ENCODE data around the gene COA3.

The COA3 gene

DNA sequence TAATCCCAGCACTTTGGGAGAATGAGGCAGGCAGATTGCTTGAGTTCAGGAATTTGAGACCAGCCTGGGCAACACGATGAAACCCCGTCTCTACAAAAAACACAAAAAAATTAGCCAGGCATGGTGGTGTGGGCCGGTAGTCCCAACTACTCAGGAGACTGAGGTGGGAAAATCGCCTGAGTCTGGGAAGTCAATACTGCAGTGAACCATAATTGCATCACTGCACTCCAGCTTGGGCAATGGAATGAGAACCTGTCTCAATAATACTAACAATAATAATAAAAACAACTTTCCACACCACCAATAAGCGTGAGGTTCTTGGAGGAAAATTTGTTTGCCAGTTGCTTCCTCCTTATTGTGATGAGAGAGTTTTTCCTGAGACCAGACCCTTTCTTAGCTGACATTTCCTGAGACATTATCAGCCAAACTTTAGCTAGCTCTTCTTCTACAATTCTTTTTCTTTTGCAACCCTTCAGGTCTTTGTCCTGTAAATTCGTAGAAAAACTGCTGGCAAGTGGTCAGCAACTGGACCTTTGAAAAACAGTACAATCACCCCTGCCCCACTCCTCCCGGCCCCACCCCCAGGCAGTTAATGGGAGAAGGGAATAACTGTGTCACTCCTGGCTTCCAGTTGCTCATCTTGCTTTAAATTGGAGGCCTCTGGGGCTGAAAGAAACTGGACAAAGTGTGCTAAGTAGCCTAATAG, 50.1 kb downstream of the COA3 start:
- no peaks in the 10 kb centered on the region for H3K36me3 ChIP-seq (ENCODE audit: insufficient read depth, low read length)
- peaks cover 10% of the 10 kb centered on the region for H3K4me1 ChIP-seq (ENCODE audit: control insufficient read depth, insufficient read depth, low read length, unreplicated experiment)
- no peak overlapping the region for H3K4me3 ChIP-seq (ENCODE audit: low read depth, low read length)
- no peak overlapping the region for H2AFZ ChIP-seq (ENCODE audit: low read length, unreplicated experiment)
- no peaks in the 10 kb centered on the region for H3K27me3 ChIP-seq (ENCODE audit: insufficient read depth, low read length)
- peaks cover 9% of the 10 kb centered on the region for H3K79me2 ChIP-seq (ENCODE audit: control insufficient read depth, insufficient read depth, low read length, unreplicated experiment)
- H3K27ac ChIP-seq (ENCODE audit: low read depth, low read length) = no peak overlapping the region

Data from ACC112 (cell line).